DMS153 treated with DMSO at 0.1 percent for 48 hours (cell line): ENCODE data around the gene DEAF1.
"Not testable (repeated sequence)": the region's sequence is repeated elsewhere in the genome, so short reads cannot be mapped to it uniquely, and the experiment has no call there.

Experiments used
- DNase-seq: peaks from one replicate; lab custom pipeline; 2025; ENCODE audit not compliant: unreplicated experiment; lab: John Stamatoyannopoulos, UW

Gene DEAF1

GRCh38 chr11:647672-648158, 47.3 kb downstream of the DEAF1 start:
- not testable (repeated sequence) for DNase-seq

GRCh38 chr11:646214-646613, 48.8 kb downstream of the DEAF1 start:
- no peak for DNase-seq

- no peak for DNase-seq
These were observed 49.5 kb downstream of the DEAF1 start for GRCh38 chr11:645536-645935.

- DNase-seq, result no peak
These were observed 50.9 kb downstream of the DEAF1 start for GRCh38 chr11:643849-644738.

- no peak for DNase-seq
These were observed 51.7 kb downstream of the DEAF1 start for GRCh38 chr11:643366-643765.

GRCh38 chr11:641806-642370, 53.1 kb downstream of the DEAF1 start:
- DNase-seq, result no peak

- no peak for DNase-seq
These were observed 54.9 kb downstream of the DEAF1 start for GRCh38 chr11:640021-640706.

GRCh38 chr11:639332-639955, 55.6 kb downstream of the DEAF1 start:
- no peak for DNase-seq

GRCh38 chr11:638631-639331, 56.2 kb downstream of the DEAF1 start:
- no peak for DNase-seq

GRCh38 chr11:637593-638521, 57.2 kb downstream of the DEAF1 start:
- DNase-seq, result no peak

GRCh38 chr11:637333-637592, 57.8 kb downstream of the DEAF1 start:
- DNase-seq, result no peak

GRCh38 chr11:636511-637332, 58.3 kb downstream of the DEAF1 start, which contains the start of gene DRD4:
Gene DRD4, plus strand, starts transcription at chr11:637269. Its CDS starts 36 bp downstream, at chr11:637305.
- no peak for DNase-seq

GRCh38 chr11:635945-636510, 59.0 kb downstream of the DEAF1 start:
- no peak for DNase-seq

GRCh38 chr11:630871-631270, 64.2 kb downstream of the DEAF1 start:
- no peak for DNase-seq

GRCh38 chr11:629237-629583, 65.8 kb downstream of the DEAF1 start:
- DNase-seq, result no peak

- no peak for DNase-seq
These were observed 67.0 kb downstream of the DEAF1 start for GRCh38 chr11:628056-628455.

- no peak for DNase-seq
These were observed 67.8 kb downstream of the DEAF1 start for GRCh38 chr11:627308-627576.

- no peak for DNase-seq
These were observed 68.3 kb downstream of the DEAF1 start, which contains the start of gene SCT for GRCh38 chr11:626475-627307. Gene SCT, minus strand, starts transcription at chr11:627181. Its CDS starts 38 bp downstream, at chr11:627143.
